ENCODE measurements around the gene WIPF1.

- TF ChIP-seq CTCF (IDR thresholded peaks at IDR 0.05; ENCODE audit: borderline replicate concordance, extremely low read depth, low read length, poor library complexity, severe bottlenecking), result no peak
- TF ChIP-seq EZH2 (IDR thresholded peaks at IDR 0.05; ENCODE audit: borderline replicate concordance, low read depth, low read length, severe bottlenecking), result no peak
These were observed 11.2 kb upstream of the WIPF1 start for GRCh38 chr2:174608866-174609214.
